CD8-positive, alpha-beta memory T cell (primary cell): ENCODE results near the gene SPTBN4. TPM values are rescaled to one million over a fixed set of nuclear protein-coding genes. Genes with fewer than 3 reads are reported as not detected.
"Not testable (repeated sequence)": the region's sequence is repeated elsewhere in the genome, so short reads cannot be mapped to it uniquely, and the experiment has no call there.

Source experiments
- CTCF ChIA-PET: fragments of 350-600 bp; sonication (Branson Sonifier 250); formaldehyde crosslinking; loops from one replicate; lab custom pipeline; 2021; ENCODE audit warnings: antibody characterized with exemption; lab: Charles Lee
- POLR2A ChIA-PET: fragments of 350-600 bp; sonication (Branson Sonifier 250); formaldehyde crosslinking; loops from one replicate; lab custom pipeline; 2021; ENCODE audit warnings: antibody characterized with exemption; lab: Charles Lee
- DNase-seq, 5 donors: peaks; one replicate each; pipeline versions ENCODE4 v3.0.0 to v3.0.0-alpha.2; 2020 to 2022; ENCODE audit warnings: mixed read lengths in 1 of 5
- H3K27ac ChIP-seq: one replicate; pipeline ENCODE4 v1.7.0; 2013; ENCODE audit warnings: low read depth, mild to moderate bottlenecking, low read length, moderate library complexity
- H3K27me3 ChIP-seq: 2 replicates; pipeline ENCODE4 v1.7.0; 2013; ENCODE audit warnings: low read length, mild to moderate bottlenecking; ENCODE audit not compliant: insufficient read depth, poor library complexity, severe bottlenecking
- H3K36me3 ChIP-seq: 2 replicates; pipeline ENCODE4 v1.7.0; 2013; ENCODE audit warnings: mild to moderate bottlenecking, low read length, moderate library complexity; ENCODE audit not compliant: insufficient read depth
- H3K4me1 ChIP-seq: 2 replicates; pipeline ENCODE4 v1.7.0; 2013; ENCODE audit warnings: mild to moderate bottlenecking, low read length, moderate library complexity; ENCODE audit not compliant: insufficient read depth
- H3K4me3 ChIP-seq: 2 replicates; pipeline ENCODE4 v1.7.0; 2013; ENCODE audit warnings: mild to moderate bottlenecking, low read length
- H3K9me3 ChIP-seq: 2 replicates; pipeline ENCODE4 v1.7.0; 2013; ENCODE audit warnings: mild to moderate bottlenecking, low read length
- H3K27ac Mint-ChIP-seq, 8 donors: one replicate each; pipeline ENCODE4 v1.8.0; 2020 to 2021; ENCODE audit warnings: mixed read lengths in 8 of 8, mild to moderate bottlenecking in 6 of 8, inconsistent platforms in 3 of 8, moderate library complexity in 3 of 8
- H3K27me3 Mint-ChIP-seq, 2 donors: one replicate each; pipeline ENCODE4 v1.8.0; 2020 to 2021; ENCODE audit warnings: mixed read lengths in 2 of 2, mild to moderate bottlenecking in 1 of 2, moderate library complexity in 1 of 2
- H3K36me3 Mint-ChIP-seq, 3 donors: one replicate each; pipeline ENCODE4 v1.8.0; 2020 to 2021; ENCODE audit warnings: mixed read lengths in 3 of 3, inconsistent platforms in 1 of 3, mild to moderate bottlenecking in 1 of 3
- H3K4me1 Mint-ChIP-seq, 3 donors: one replicate each; pipeline ENCODE4 v1.8.0; 2020 to 2021; ENCODE audit warnings: mixed read lengths in 3 of 3, inconsistent platforms in 1 of 3, mild to moderate bottlenecking in 1 of 3
- H3K4me3 Mint-ChIP-seq, 7 donors: one replicate each; pipeline ENCODE4 v1.8.0; 2020 to 2021; ENCODE audit warnings: mixed read lengths in 7 of 7, mild to moderate bottlenecking in 6 of 7, moderate library complexity in 4 of 7, inconsistent platforms in 2 of 7
- H3K9me3 Mint-ChIP-seq, 5 donors: one replicate each; pipeline ENCODE4 v1.8.0; 2020 to 2022; ENCODE audit warnings: mixed read lengths in 5 of 5, mild to moderate bottlenecking in 3 of 5, moderate library complexity in 2 of 5, inconsistent platforms in 1 of 5
- polyA plus RNA-seq: library from polyadenylated mRNA; unstranded; fragments of 300-500 nt; fragmentation: Illumina TruSeq; gene quantifications from one replicate; pipeline ENCODE4 v1.2.3, GENCODE V29; 2021
- total RNA-seq, 2 experiments: library from RNA; stranded (reverse); gene quantifications; one replicate each; pipeline ENCODE4 v1.2.3, GENCODE V29; 2021

Gene SPTBN4
- total and polyA plus RNA-seq, 3 experiments from 2014 or later: 0.49 to 1.2 TPM; not detected in 1

- CTCF ChIA-PET: no interaction called here
- no peak for DNase-seq
- H3K9me3 ChIP-seq: no peaks in the 10 kb centered on the region
- no peaks in the 10 kb centered on the region for H3K27me3 ChIP-seq
- H3K27ac ChIP-seq: no peak overlapping the region
- peaks cover 9% of the 10 kb centered on the region for H3K4me1 ChIP-seq
- no peak overlapping the region for H3K4me3 ChIP-seq
- no peak overlapping the region for H3K4me3 Mint-ChIP-seq
- POLR2A ChIA-PET: interaction anchor here (1.1 kb wide), 1 partner anchor 20 kb away, joined by 3 read pairs; no protein-coding TSS in a partner anchor
- no peak overlapping the region for H3K27ac Mint-ChIP-seq
- peaks cover 7% of the 10 kb centered on the region for H3K36me3 ChIP-seq
- peaks cover 3 to 48% (median 4%) of the 10 kb centered on the region in 3 donors for H3K36me3 Mint-ChIP-seq
- H3K27me3 Mint-ChIP-seq: no peaks in the 10 kb centered on the region
- peaks cover 14 to 20% (median 16%) of the 10 kb centered on the region in 3 donors for H3K4me1 Mint-ChIP-seq
- H3K9me3 Mint-ChIP-seq: no peaks in the 10 kb centered on the region
Observed at GRCh38 chr19:40590464-40591265, 123.9 kb downstream of the SPTBN4 start.

GRCh38 chr19:40591724-40592123, 124.9 kb downstream of the SPTBN4 start:
- H3K9me3 Mint-ChIP-seq, H3K9me3 ChIP-seq, CTCF ChIA-PET, H3K36me3 ChIP-seq, H3K27me3 ChIP-seq, H3K27me3 Mint-ChIP-seq, H3K4me3 ChIP-seq, H3K4me3 Mint-ChIP-seq, DNase-seq, H3K27ac ChIP-seq, H3K4me1 ChIP-seq: not testable (repeated sequence)
- peak overlapping the region in 2 of 8 donors; percentile 57 to 67 for H3K27ac Mint-ChIP-seq
- H3K36me3 Mint-ChIP-seq: peaks cover 0 to 38% (median 1%) of the 10 kb centered on the region in 3 donors
- POLR2A ChIA-PET: interaction anchor here (1.1 kb wide), 1 partner anchor 21 kb away, joined by 3 read pairs; no protein-coding TSS in a partner anchor
- H3K4me1 Mint-ChIP-seq: peaks cover 14 to 16% (median 15%) of the 10 kb centered on the region in 3 donors

GRCh38 chr19:40592170-40592569, 125.4 kb downstream of the SPTBN4 start:
- no peaks in the 10 kb centered on the region for H3K9me3 Mint-ChIP-seq
- peaks cover 14 to 16% (median 15%) of the 10 kb centered on the region in 3 donors for H3K4me1 Mint-ChIP-seq
- CTCF ChIA-PET: interaction anchor here (1.5 kb wide), 1 partner anchor 171 kb away, joined by 3 read pairs; no protein-coding TSS in a partner anchor
- POLR2A ChIA-PET: interaction anchor here (1.1 kb wide), 1 partner anchor 21 kb away, joined by 3 read pairs; no protein-coding TSS in a partner anchor
- no peaks in the 10 kb centered on the region for H3K9me3 ChIP-seq
- peaks cover 5% of the 10 kb centered on the region for H3K27me3 ChIP-seq
- peaks cover 9% of the 10 kb centered on the region for H3K4me1 ChIP-seq
- H3K27ac Mint-ChIP-seq: peak overlapping the region in 1 of 8 donors; percentile 57
- H3K27me3 Mint-ChIP-seq: peaks cover 3 to 6% of the 10 kb centered on the region in 2 donors
- no peaks in the 10 kb centered on the region for H3K36me3 ChIP-seq
- H3K4me3 ChIP-seq: no peak overlapping the region
- no peak overlapping the region for H3K27ac ChIP-seq
- H3K4me3 Mint-ChIP-seq: no peak overlapping the region
- no peak for DNase-seq
- H3K36me3 Mint-ChIP-seq: peaks cover 0 to 33% (median 0%) of the 10 kb centered on the region in 3 donors

DNA sequence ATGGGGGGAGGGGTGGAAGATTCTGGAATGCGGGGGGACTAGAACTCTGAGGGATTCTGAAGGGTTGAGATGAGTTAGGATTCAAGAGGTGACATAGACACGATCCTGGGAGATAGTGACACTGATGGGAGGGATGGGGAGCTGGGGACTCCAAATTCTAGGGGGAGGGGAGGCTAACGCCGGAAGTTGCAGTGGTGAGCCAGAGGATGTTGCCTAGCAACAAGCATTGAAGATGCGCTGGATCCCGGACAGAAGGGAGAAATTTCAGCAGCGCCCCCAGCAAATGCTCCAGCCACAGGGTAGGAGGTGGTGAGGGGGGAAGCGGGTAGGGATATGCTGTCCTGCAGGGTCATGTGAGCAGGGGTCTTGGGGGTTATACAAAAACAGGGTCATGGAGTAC, 127.5 kb downstream of the SPTBN4 start:
- no peaks in the 10 kb centered on the region for H3K9me3 ChIP-seq
- POLR2A ChIA-PET: interaction anchor here (0.7 kb wide), 1 partner anchor 16 kb away, joined by 5 read pairs; no protein-coding TSS in a partner anchor
- no peaks in the 10 kb centered on the region for H3K36me3 ChIP-seq
- peak in 1 of 5 donors; percentile 60 for DNase-seq
- Mint-ChIP-seq H3K4me1 (peaks cover 24 to 28% (median 26%) of the 10 kb centered on the region in 3 donors), H3K4me3 (peak overlapping the region in 1 of 7 donors; percentile 59), H3K27ac (peak overlapping the region in 3 of 8 donors; percentile 42 to 61 (median 57)), H3K36me3 (peaks cover 0 to 18% (median 0%) of the 10 kb centered on the region in 3 donors), H3K9me3 (no peaks in the 10 kb centered on the region), H3K27me3 (peaks cover 19 to 20% of the 10 kb centered on the region in 2 donors)
- peaks cover 21% of the 10 kb centered on the region for H3K4me1 ChIP-seq
- CTCF ChIA-PET: interaction anchor here (1.8 to 3.4 kb wide), 2 partner anchors 8 to 41 kb away, joined by 4 to 14 read pairs; no protein-coding TSS in a partner anchor
- H3K27me3 ChIP-seq: peaks cover 21% of the 10 kb centered on the region
- H3K4me3 ChIP-seq: no peak overlapping the region
- no peak overlapping the region for H3K27ac ChIP-seq

DNA sequence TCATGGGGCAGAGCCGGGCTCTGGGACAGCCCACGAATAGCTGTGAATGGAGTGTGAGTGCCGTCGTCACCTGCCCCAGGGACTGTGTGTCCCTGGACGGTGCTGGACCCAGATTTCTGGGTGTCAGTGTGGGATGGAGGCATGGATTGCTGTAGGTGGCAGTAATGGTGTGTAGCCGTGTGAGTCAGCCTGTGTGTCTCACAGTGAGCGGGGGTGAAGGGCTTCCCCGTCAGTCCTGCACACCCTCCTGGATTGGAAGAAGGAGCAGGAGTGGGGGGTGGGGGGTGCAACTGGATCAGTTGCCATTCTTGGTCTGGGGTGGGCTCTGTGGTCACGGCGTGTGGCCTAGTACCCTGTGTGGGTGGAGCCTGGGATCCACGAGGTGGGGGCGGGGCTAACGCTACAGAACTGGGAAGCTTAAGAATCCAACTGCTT, 127.9 kb downstream of the SPTBN4 start:
- Histone ChIP-seq H3K36me3 (no peaks in the 10 kb centered on the region), H3K27me3 (peaks cover 24% of the 10 kb centered on the region), H3K4me3 (no peak overlapping the region), H3K4me1 (peaks cover 25% of the 10 kb centered on the region), H3K27ac (no peak overlapping the region), H3K9me3 (no peaks in the 10 kb centered on the region)
- peak overlapping the region in 1 of 7 donors; percentile 59 for H3K4me3 Mint-ChIP-seq
- ChIA-PET POLR2A (interaction anchor here (0.7 to 1.1 kb wide), 2 partner anchors 15 to 129 kb away, joined by 5 read pairs; partner anchors contain the start of gene BLVRB), CTCF (interaction anchor here (1.8 to 3.4 kb wide), 2 partner anchors 8 to 40 kb away, joined by 4 to 14 read pairs; no protein-coding TSS in a partner anchor)
- peak overlapping the region in 4 of 8 donors; percentile 42 to 61 (median 54) for H3K27ac Mint-ChIP-seq
- H3K27me3 Mint-ChIP-seq: peaks cover 23 to 24% of the 10 kb centered on the region in 2 donors
- DNase-seq: peak in 1 of 5 donors; percentile 39
- no peaks in the 10 kb centered on the region for H3K9me3 Mint-ChIP-seq
- peaks cover 27 to 32% (median 30%) of the 10 kb centered on the region in 3 donors for H3K4me1 Mint-ChIP-seq
- H3K36me3 Mint-ChIP-seq: peaks cover 0 to 15% (median 0%) of the 10 kb centered on the region in 3 donors

- no peaks in the 10 kb centered on the region for H3K9me3 Mint-ChIP-seq
- peak in 1 of 5 donors; percentile 43 for DNase-seq
- Histone ChIP-seq H3K27ac (peak overlapping the region; percentile 51), H3K9me3 (no peaks in the 10 kb centered on the region), H3K4me3 (no peak overlapping the region), H3K4me1 (peaks cover 42% of the 10 kb centered on the region), H3K27me3 (peaks cover 40% of the 10 kb centered on the region), H3K36me3 (no peaks in the 10 kb centered on the region)
- ChIA-PET POLR2A (no interaction called here), CTCF (interaction anchor here (0.8 to 3.4 kb wide), 4 partner anchors 25 to 56 kb away, joined by 3 to 14 read pairs (median 4); no protein-coding TSS in a partner anchor)
- peaks cover 0 to 2% (median 0%) of the 10 kb centered on the region in 3 donors for H3K36me3 Mint-ChIP-seq
- no peak overlapping the region for H3K27ac Mint-ChIP-seq
- H3K27me3 Mint-ChIP-seq: peaks cover 32 to 35% of the 10 kb centered on the region in 2 donors
- no peak overlapping the region for H3K4me3 Mint-ChIP-seq
- peaks cover 38 to 48% (median 41%) of the 10 kb centered on the region in 3 donors for H3K4me1 Mint-ChIP-seq
Observed at GRCh38 chr19:40596608-40597328, 130.0 kb downstream of the SPTBN4 start.

DNA sequence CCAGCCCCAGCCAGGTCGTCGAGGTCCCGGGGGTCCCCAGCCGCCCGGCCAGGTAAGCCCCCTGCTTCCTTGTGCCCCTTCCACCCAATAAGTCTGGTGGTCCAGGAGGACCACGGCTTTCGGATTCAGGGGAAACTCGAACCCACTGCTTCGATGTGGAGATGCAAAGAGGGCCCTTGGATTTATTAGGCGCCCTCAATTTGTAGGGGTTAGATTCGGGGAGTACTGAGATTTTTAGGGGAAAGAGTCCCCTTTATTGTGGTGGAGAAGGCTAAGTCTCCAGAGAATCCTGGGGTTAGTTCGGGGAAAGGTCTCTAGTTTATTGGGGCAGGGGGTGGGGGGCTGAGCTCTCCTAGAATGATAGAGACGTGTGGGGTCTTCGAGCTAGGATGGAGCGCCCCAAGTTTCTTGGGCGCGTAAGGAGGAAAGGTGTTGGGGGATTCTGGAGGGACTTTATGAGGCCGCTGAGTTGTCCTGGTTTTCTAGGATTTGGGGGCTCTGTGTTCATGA, 130.6 kb downstream of the SPTBN4 start:
- peak overlapping the region in 1 of 8 donors; percentile 28 for H3K27ac Mint-ChIP-seq
- Histone ChIP-seq H3K27me3 (peaks cover 42% of the 10 kb centered on the region), H3K4me3 (peak overlapping the region; percentile 28), H3K27ac (peak overlapping the region; percentile 51), H3K36me3 (no peaks in the 10 kb centered on the region), H3K9me3 (no peaks in the 10 kb centered on the region), H3K4me1 (peaks cover 48% of the 10 kb centered on the region)
- CTCF ChIA-PET: interaction anchor here (1.5 kb wide), 1 partner anchor 71 kb away, joined by 3 read pairs; no protein-coding TSS in a partner anchor
- no peaks in the 10 kb centered on the region for H3K9me3 Mint-ChIP-seq
- DNase-seq: peak in 1 of 5 donors; percentile 36
- H3K4me1 Mint-ChIP-seq: peaks cover 40 to 54% (median 44%) of the 10 kb centered on the region in 3 donors
- H3K4me3 Mint-ChIP-seq: peak overlapping the region in 6 of 7 donors; percentile 10 to 83 (median 51)
- peaks cover 32 to 39% of the 10 kb centered on the region in 2 donors for H3K27me3 Mint-ChIP-seq
- no peaks in the 10 kb centered on the region for H3K36me3 Mint-ChIP-seq
- POLR2A ChIA-PET: no interaction called here
